NB4 (cell line): ENCODE data around the gene MAGEC3.

Experiments
- DNase-seq: peaks from one replicate; pipeline ENCODE4 v3.0.0; 2010; ENCODE audit warnings: low read depth
- H3K4me3 ChIP-seq: one replicate; pipeline ENCODE4 v1.5.1; 2011; ENCODE audit warnings: mild to moderate bottlenecking, low read depth, low read length, moderate library complexity
- CTCF ChIP-seq: IDR thresholded peaks from one replicate; pipeline ENCODE4 v1.5.1; 2012; ENCODE audit warnings: low read depth, low read length
- MAX ChIP-seq: IDR thresholded peaks from 2 replicates; pipeline ENCODE4 v1.6.1; 2011; ENCODE audit warnings: low read depth, low read length
- MYC ChIP-seq: IDR thresholded peaks from 2 replicates; pipeline ENCODE4 v1.6.1; 2011; ENCODE audit warnings: low read depth, low read length
- POLR2A ChIP-seq: IDR thresholded peaks from 2 replicates; pipeline ENCODE4 v1.6.1; 2011; ENCODE audit warnings: mild to moderate bottlenecking; ENCODE audit not compliant: insufficient read length; ENCODE audit errors: extremely low read depth

The MAGEC3 gene

GRCh38 chrX:141947350-141947749 is 109.2 kb downstream of the MAGEC3 start:
- TF ChIP-seq MAX (no peak), MYC (no peak), POLR2A (no peak), CTCF (no peak)
- no peak for DNase-seq
- H3K4me3 ChIP-seq: no peak overlapping the region
